IPS-NIHi7 (cell line): ENCODE measurements around the gene SMTN.
"Not testable (repeated sequence)": the region's sequence is repeated elsewhere in the genome, so short reads cannot be mapped to it uniquely, and the experiment has no call there.

Source experiments
- DNase-seq: peaks from one replicate; pipeline ENCODE4 v3.0.0; 2012; ENCODE audit warnings: mixed read lengths; ENCODE audit errors: extremely low spot score

Gene SMTN

DNA sequence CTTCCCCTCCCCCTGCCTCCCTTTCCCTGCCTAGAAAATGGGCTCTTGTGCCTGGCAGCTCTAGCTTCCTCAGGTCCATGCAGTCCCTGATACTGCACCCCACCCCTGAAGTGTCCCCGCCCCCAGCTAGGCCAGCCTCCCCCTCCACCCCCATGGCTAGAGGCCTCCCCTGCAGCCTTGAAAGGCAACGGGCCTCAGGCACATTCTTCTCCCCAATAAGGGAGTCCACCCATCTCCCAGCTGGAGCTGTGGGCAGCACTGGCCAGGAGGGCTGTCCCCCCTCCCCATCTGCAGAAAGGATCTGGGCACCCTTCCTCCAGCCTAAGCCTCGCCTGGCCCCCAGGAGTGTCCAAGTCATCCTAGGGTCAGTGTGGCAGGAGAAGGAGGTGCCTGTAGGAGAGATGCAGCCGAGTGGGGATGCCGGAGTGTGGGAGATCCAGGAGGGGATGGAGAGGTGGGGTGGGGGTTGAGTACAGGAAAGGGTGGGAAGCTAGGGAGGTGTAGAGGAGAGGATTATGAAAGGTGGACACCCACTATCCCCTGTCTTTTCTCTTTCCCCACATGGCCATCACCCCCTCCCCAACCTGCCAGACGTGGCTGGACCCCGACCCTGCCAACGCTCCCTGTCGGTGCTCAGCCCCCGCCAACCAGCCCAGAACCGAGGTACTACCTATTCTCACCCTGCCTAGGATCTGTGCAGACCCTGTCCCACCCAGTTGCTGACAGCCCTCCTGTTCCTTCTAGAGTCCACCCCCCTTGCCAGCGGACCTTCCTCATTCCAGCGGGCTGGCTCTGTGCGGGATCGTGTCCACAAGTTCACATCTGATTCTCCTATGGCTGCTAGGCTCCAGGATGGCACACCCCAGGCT lies 9.3 kb downstream of the SMTN start:
- DNase-seq, result no peak

DNA sequence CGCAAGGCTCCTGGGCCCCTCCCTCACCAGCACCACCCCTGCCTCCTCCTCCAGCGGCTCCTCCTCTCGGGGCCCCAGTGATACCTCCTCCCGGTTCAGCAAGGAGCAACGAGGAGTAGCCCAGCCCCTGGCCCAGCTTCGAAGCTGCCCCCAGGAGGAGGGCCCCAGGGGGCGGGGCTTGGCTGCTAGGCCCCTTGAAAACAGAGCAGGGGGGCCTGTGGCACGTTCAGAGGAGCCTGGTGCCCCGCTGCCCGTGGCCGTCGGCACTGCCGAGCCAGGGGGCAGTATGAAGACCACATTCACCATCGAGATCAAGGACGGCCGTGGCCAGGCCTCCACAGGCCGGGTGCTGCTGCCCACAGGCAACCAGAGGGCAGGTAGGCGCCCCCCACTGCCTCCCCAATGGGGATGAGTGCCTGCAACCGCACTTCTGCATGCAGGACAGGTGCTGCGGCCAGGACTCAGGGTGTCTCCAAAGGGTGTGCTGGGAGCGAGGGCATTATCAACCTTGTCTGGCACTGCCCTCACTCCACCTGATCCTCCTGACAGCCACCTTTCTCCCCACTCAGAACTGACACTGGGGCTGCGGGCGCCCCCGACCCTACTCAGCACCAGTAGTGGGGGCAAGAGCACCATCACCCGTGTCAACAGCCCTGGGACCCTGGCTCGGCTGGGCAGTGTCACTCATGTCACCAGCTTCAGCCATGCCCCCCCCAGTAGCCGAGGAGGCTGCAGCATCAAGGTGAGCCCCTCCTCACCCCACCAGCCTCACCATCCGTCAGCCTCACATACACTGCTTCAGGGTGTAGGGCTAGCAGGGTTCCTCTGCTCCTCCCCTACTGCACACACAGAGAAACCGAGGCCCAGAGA lies 10.2 kb downstream of the SMTN start:
- DNase-seq, result no peak

DNA sequence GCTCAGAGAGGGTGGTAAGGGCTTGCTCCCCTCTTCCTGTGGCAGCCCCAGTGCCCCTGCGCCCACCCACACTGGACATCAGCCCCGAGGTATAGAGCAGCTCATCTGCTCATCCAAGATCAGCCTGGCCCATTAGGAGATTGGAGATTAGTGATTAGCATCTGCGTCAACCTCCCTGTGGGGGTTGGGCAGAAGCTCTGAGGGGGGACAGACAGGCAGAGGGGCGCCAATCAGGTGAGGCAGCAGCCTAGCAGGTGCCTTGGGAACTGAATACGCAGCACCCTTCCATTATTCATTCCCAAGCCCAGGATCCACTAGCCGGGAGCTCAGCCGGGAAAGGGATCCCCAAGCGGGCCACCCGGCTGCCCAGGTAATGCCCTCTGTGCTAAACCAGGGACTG lies 11.0 kb downstream of the SMTN start:
- no peak for DNase-seq

DNA sequence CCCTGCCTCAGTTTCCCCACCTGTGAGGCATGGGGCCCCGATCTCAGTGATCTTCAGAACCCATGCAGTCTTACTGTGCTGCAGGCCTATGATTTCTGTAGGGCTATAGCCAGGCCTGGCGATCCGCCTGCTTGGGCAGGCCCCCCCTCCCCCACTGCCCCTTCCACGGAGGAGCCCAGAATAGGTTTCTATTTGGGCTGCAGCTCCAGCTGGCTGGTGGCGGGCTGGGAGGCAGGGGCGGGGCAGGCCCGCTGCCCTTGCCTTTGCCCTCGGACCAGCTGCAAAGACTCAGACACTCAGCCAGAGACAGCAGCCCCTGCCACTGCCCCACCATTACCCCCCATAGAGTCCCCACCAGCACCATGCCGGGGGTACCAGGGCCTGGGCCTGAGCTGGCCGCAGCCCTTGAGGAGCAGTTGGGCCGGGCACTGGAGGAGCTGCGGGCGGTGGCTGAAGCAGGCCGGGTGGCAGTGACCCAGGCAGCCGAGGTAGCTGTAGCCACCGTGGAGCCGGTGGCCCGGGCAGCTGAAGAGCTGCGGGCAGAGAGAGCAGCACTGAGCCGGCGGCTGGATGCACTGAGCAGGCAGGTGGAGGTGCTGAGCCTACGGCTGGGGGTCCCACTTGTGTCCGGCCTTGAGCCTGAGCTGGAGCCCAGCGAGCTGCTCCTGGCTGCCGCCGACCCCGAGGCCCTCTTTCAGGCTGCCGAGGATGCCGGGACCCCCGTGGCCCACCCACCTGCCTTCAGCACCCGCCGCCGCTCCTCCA lies 12.2 kb downstream of the SMTN start:
- no peak for DNase-seq

DNA sequence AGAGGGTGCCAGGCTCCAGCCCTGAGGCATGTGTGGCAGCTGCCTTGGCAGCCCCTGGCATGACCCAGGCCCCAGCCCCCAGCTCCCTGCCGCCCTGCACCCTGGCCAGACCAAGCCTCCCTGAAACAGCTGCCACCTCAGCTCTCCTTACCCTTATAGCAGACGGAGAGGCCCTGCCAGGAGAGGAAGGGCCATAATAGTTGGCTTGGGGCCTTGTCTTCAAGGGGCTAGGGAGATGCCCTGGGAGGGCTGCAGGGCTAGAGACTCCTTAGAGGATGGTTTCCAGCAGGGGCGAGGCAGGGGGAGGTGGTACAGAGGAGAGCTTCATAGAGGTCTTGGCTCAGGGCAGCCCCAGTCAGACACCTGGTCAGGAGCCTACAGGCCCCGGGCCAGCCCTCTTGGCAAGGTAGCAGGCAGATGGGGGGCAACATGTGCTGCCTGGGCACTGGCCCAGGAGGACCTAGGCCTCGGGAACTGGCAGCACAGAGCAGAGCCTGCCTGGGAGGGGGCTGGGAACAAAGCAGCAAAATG lies 13.0 kb downstream of the SMTN start:
- no peak for DNase-seq

DNA sequence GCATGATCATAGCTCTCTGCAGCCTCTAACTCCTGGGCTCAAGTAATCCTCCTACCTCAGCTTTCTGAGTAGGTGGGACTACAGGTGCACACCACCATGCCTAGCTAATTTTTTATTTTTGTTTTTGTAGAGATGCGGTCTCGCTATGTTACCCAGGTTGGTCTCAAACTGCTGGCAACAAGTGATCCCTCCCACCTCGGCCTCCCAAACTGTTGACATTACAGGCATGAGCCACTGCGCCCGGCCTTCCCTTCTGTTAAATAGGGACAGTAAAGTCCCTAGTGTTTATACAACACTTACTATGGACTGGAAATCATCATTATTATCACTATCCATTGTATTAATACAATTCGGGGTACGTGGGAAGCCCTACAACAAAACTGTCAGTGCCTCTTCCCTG lies 13.6 kb downstream of the SMTN start:
- no peak for DNase-seq

DNA sequence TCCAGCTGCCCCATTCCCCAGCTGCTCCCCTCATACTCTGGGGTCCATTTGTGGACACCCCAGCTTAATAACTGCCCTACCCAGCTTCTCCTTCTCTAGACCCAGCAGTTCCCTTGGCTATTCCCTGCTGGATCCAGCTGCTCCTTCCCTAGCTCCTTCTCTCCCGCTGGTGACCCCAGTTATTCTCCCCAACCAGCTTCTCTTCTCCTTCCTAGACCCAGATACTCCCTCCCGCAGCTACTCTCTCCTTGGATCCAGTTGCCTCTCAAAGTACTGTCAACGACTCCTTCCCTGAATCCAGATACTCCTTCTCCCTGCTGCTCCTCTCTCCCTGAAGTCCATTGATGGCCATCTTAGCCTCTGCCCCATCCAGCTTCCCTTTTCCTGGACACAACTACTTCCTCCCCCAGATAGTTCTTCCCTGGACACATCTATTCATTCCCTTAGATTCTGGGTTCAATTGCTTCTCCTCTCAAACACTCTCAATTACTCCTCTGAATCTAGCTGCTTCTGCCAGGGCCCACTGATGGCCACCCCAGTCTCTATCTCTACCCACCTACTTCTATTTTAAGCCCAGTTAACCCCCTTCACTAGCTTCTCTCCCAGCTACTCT lies 14.6 kb downstream of the SMTN start:
- no peak for DNase-seq

DNA sequence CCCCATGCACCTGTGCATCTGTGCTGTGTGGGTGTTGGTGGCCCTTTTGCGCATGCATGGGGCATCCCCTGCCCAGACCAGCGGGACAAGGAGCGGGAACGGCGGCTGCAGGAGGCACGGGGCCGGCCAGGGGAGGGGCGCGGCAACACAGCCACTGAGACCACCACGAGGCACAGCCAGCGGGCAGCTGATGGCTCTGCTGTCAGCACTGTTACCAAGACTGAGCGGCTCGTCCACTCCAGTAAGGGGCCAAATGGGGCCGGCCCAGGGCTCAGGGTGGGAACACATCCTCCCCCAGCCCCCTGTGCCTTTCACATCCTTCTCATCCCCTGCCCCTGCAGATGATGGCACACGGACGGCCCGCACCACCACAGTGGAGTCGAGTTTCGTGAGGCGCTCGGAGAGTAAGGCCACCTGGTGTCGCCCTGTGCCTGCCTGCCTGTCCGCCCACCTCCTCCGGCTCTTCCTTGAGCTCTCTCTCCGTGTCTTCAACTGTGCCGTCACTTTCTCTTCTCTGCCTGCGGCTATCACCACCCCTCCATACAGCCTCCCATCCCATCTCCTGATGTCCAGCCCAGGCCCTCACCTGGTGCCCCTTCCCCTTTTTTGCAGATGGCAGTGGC lies 15.7 kb downstream of the SMTN start:
- peak; percentile 52 for DNase-seq

DNA sequence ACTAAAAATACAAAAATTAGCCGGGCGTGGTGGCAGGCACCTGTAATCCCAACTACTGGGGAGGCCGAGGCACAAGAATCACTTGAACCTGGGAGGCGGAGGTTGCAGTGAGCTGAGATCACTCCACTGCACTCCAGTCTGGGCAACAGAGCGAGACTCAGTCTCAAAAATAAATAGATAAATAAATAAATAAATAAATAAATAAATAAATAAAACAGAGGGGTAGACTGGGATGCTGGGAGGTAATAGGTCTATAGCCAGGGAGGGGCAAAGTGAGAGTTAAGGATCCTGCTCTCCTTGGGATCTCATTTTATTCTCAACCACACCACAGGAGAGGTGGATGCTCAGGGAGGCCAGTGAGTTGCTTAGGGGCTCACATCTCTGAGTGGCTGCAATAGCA lies 16.4 kb downstream of the SMTN start:
- DNase-seq, result not testable (repeated sequence)

DNA sequence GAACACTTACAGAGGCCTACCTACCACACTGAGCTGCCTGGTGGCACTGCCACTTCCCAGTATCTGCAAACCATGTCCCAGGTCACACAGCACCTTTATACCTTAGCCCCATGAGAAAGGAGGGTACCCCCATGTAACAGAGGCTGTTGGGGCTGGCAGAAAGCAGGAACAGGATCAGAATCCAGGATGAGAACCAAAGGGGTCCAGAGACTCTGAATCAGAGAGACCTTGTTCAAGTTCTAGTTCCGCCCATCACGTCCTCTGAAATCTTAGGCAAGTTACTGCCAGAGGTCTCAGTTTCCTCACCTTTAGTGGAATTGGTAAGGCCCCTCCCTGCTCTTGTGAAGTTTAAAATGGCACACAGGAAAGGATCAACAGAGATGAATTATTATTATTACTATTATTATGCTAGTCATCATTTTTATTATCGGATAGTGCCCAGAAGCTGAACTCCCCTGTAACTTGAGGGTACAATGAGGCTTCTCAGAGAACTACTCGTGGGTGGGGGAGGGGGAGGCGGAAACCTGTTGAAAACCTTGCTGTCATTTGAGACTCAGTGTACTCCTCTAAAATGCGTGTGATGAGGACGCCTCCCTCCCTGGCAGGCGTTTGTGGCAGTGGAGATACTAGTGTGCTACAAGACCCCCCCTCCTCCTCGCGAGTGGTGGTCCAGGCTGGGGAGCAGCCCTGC lies 17.0 kb downstream of the SMTN start:
- no peak for DNase-seq

DNA sequence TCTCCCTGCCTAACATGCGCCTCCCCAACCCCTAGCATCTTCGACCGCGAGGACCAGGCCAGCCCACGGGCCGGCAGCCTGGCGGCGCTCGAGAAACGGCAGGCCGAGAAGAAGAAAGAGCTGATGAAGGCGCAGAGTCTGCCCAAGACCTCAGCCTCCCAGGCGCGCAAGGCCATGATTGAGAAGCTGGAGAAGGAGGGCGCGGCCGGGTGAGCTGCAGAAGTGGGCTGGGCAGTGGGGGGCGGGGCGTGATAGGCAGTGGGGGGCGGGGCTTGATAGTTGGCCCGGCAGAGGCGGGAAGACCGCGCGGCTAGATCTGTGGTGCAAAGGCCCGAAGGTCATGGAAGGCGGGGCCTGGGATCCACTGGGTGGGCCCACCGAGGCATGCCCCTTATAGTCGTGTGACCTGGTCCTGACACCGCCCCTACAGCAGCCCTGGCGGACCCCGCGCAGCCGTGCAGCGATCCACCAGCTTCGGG lies 17.6 kb downstream of the SMTN start:
- peak; percentile 92 for DNase-seq

DNA sequence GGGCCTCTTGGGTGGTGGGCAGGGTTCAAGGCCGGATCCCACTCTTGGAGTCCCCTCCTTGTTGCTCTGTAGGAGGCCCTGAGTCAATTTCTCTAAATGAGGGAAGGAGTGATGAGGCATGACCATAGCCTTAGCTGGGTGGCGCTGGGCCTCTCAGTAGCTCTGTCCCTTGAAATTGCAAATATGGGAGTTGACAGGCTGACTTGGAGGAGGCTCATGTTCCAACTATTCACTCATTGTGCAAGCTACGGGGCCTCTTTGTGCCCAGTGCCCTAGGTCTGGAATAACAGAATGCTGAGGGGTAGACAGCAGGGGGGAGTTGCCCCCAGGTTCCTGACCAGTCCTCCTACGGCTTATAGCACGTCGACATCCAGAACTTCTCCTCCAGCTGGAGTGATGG lies 18.3 kb downstream of the SMTN start:
- no peak for DNase-seq

DNA sequence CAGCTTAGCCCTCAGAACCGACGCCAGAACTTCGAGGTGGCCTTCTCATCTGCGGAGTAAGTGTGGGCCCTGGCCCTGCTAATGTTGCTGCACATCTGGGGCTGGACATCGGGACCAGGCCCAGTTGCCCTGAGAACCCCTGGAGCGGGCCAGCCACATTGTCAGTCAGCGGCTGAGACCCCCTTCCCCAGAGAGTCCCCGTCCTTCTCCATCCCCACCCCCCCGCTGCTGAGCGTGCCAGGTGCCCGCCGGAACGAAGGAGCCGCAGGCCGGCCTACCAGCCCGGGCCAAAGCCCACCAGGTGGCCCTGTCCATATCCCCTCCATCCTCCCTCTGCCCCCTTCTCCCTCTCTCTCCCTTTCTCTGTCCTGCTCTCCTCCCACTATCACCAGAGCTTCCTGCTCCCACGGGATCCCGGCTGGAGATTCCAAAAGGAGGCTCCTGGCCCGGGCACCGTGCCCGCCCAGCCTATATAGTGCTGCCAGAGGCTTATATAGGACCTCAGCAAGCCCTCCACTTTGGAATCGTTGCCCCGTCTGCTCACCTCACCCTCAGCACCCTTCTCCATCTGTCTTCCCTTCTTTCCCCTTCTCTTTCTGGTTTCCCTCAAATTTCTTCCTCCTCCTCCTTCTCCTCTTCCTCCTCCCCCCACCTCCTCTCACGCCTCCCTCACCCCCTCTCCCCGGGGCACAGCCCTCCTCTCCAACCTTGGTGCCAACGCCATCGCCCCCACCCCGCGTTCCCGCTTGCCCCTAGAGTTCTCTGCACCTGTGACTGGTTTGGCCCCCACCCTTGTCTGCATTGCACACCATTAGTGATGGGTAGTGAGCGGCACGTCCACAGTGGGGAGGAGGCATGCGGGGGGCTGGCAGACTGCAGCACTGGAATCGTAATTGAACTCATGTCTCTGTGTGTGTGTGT lies 19.0 kb downstream of the SMTN start:
- no peak for DNase-seq

DNA sequence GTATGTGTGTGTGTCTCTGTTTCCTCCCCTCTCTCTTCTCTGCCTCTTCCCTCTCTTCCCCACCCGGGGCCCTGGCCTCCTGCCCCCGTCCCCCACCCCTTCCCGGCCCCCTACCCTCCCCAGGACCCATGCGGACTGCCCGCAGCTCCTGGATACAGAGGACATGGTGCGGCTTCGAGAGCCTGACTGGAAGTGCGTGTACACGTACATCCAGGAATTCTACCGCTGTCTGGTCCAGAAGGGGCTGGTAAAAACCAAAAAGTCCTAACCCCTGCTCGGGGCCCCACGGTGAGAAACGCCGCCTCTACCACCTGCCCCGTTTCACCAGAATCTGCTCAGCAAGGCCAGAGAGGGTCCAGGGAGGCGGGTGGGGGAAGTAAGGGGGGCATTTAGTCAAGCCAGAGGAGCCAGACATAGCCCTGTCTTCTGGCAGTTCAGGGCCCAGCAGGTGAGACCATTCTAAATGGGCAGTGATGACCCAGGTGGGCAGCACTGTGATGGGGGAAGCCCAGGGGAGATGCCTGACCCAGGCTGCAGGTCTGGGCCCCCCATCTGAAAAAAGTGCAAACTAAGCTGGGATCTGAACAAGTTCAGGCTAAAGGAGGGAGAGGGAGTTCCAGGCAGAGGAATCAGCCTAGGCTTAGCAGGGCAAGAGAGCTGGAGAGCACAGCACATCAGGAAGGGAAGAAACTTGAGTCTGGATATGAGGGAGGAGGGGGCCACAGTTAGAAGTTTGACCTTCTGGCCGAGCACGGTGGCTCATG lies 19.8 kb downstream of the SMTN start:
- DNase-seq, result no peak

DNA sequence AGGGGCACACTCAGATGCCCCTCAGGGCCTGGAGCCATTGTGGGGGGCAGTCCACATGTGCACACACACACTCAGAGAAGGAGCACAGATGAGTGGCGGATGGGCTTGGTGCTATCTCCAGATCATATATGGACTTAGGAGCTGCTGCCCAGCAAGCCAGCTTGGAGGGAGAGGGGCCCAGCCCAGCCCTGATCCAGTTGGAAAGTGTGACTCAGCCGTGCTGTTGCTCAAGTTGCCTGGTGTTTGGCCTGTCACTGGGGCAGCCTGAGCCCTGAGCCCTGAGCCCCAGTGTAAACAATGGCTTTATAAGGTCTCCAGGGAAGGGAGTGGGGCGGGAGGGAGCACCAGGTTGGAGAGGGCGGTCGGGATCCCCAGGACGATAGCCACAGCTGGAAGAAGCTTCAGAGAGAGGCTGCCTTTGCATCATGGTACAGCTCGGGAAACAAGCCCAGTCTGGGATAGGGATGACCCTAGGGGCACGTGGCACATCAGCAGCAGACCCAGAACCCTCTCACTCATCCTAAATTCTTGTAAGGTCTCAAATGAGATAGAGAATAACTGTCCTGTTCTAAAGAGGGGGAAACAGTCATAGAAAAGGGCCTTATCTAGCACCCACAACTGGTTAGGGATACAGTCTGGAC lies 21.4 kb downstream of the SMTN start:
- no peak for DNase-seq

DNA sequence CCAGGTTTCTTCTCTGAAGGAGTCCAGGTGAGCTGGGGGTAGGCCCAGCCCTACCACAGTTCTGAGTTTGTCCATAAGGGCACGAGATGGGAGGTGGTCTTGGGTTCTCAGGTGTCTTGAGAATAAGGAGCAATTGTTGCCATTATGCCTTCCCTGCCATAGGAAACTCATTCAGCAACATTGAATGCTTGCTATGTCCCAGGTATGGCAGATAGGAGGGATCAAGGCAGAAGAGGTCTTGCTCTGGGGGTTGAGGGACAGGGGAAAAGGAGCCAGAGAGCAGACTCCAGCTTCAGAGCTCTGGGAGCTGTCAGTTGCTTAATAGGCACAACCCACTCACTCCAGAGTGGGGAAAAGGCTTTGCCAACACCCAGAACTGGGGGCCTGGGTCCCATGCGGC lies 22.0 kb downstream of the SMTN start:
- DNase-seq, result no peak

DNA sequence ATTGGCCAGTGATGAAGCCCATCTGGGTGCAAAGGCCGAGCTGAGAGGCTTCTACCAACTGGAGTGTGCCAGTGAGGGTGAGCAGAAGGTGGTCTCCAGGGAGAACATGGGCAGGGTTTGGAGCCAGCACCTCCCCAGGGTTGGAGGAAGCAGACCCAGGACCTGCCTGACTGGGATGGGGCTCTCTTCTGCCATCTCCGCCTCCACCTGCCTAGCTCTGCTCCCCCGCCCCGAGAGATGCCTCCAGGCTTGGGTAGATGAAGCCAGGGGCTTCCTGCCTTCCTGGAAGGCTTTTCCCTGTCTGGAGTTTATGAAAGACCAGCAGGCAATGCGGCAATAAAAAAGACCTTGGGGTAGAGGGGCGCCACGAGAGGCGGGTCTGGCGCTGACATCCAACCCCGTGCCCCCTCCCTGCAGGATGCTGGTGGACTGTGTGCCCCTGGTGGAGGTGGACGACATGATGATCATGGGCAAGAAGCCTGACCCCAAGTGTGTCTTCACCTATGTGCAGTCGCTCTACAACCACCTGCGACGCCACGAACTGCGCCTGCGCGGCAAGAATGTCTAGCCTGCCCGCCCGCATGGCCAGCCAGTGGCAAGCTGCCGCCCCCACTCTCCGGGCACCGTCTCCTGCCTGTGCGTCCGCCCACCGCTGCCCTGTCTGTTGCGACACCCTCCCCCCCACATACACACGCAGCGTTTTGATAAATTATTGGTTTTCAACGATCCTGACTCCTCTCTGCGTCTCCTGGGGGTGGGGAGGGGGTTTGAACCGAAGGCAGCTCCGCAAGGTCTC lies 23.0 kb downstream of the SMTN start:
- no peak for DNase-seq
